GM12878 (cell line): ENCODE data around the gene LHFPL2. TPM values are rescaled to one million over a fixed set of nuclear protein-coding genes. Genes with fewer than 3 reads are reported as not detected.

Experiments used
- ATAC-seq: fragments of 200-7000 bp; cut with Tn5 transposase; 3 replicates; pipeline ENCODE4 v1.9.1; 2020; ENCODE audit warnings: mild to moderate bottlenecking, moderate library complexity
- BruUV-seq: library from RNA; stranded (reverse); fragments of 400-500 nt; replicated peaks from 2 replicates; lab custom pipeline; 2021; lab: Mats Ljungman, UMichigan
- CTCF ChIA-PET: fragments of 300-600 bp; sonication (Branson Sonifier 250); formaldehyde crosslinking; extraction: SDS; loops from one replicate; lab custom pipeline; 2021; ENCODE audit warnings: inconsistent platforms; lab: Yijun Ruan, JAX
- POLR2A ChIA-PET: fragments of 350-600 bp; formaldehyde crosslinking; extraction: SDS; loops from one replicate; lab custom pipeline; 2021; ENCODE audit warnings: inconsistent platforms; lab: Charles Lee
- RAD21 ChIA-PET: fragments of 300-600 bp; sonication (Branson Sonifier 250); formaldehyde crosslinking; loops from one replicate; lab custom pipeline; 2023; ENCODE audit warnings: antibody characterized with exemption; ENCODE audit not compliant: unreplicated experiment; lab: Charles Lee
- SMC1A ChIA-PET: fragments of 300-600 bp; sonication (Branson Sonifier 250); formaldehyde crosslinking; loops from one replicate; lab custom pipeline; 2023; ENCODE audit not compliant: unreplicated experiment, uncharacterized antibody; lab: Charles Lee
- DNase-seq: peaks from one replicate; pipeline ENCODE4 v3.0.0-alpha.2; 2011; ENCODE audit warnings: low read depth, low spot score
- FAIRE-seq: peaks from 3 replicates; lab custom pipeline; 2011; peaks lifted over from hg19 to GRCh38; lab: Jason Lieb, UNC
- H2AFZ ChIP-seq: 2 replicates; pipeline ENCODE4 v1.6.0; 2011; ENCODE audit warnings: low read depth, low read length, control low read depth; ENCODE audit not compliant: control insufficient read depth
- H3K27ac ChIP-seq: 2 replicates; pipeline ENCODE4 v1.5.1; 2011; ENCODE audit warnings: control low read depth; ENCODE audit not compliant: control insufficient read depth, insufficient read depth
- H3K27me3 ChIP-seq, 2 experiments: replicated peaks in 1 of 2; 2 replicates each; pipeline versions ENCODE4 v1.6.0 to v1.6.1; 2011; ENCODE audit warnings: low read length in 1 of 2; ENCODE audit not compliant: control insufficient read depth in 2 of 2, insufficient read depth in 2 of 2
- H3K36me3 ChIP-seq, 2 experiments: 2 replicates each; pipeline ENCODE4 v1.5.1; 2011; ENCODE audit warnings: low read length in 1 of 2; ENCODE audit not compliant: control insufficient read depth in 2 of 2, insufficient read depth in 2 of 2
- H3K4me1 ChIP-seq: 2 replicates; pipeline ENCODE4 v1.6.1; 2011; ENCODE audit warnings: mild to moderate bottlenecking, low read length, moderate library complexity, mixed read lengths; ENCODE audit not compliant: control insufficient read depth, insufficient read depth
- H3K4me2 ChIP-seq: 2 replicates; pipeline ENCODE4 v1.6.0; 2011; ENCODE audit warnings: control low read depth; ENCODE audit not compliant: control insufficient read depth, insufficient read depth
- H3K4me3 ChIP-seq: fragments of 200-600 bp; sonication (generic); 2 replicates; pipeline ENCODE4 v1.5.1; 2016
- H3K79me2 ChIP-seq: 2 replicates; pipeline ENCODE4 v1.6.0; 2011; ENCODE audit warnings: low read length; ENCODE audit not compliant: control insufficient read depth, insufficient read depth
- H3K9ac ChIP-seq: 2 replicates; pipeline ENCODE4 v1.8.0; 2011; ENCODE audit warnings: low read length, control low read depth, mixed read lengths; ENCODE audit not compliant: control insufficient read depth, insufficient read depth
- H3K9me3 ChIP-seq: replicated peaks from 3 replicates; pipeline ENCODE4 v1.5.1; 2011; ENCODE audit warnings: mild to moderate bottlenecking, low read length; ENCODE audit not compliant: control insufficient read depth, insufficient read depth
- H4K20me1 ChIP-seq: 2 replicates; pipeline ENCODE4 v1.6.0; 2011; ENCODE audit not compliant: control insufficient read depth, insufficient read depth
- BACH1 ChIP-seq: fragments of 450-650 bp; IDR thresholded peaks from 2 replicates; pipeline ENCODE4 v1.6.1; 2017; ENCODE audit warnings: mild to moderate bottlenecking, borderline replicate concordance
- GATAD2B ChIP-seq: fragments of 450-650 bp; conservative IDR thresholded peaks from 2 replicates; pipeline ENCODE4 v1.6.1; 2017; ENCODE audit warnings: low read depth, mild to moderate bottlenecking, moderate library complexity
- IRF3 ChIP-seq: fragments of 450-650 bp; IDR thresholded peaks from 2 replicates; pipeline ENCODE4 v1.6.1; 2014; ENCODE audit warnings: mild to moderate bottlenecking
- IRF4 ChIP-seq: IDR thresholded peaks from 2 replicates; pipeline ENCODE4 v1.6.1; 2011; ENCODE audit warnings: low read depth, low read length
- MTA3 ChIP-seq: IDR thresholded peaks from 2 replicates; pipeline ENCODE4 v1.6.1; 2012; ENCODE audit warnings: low read length, inconsistent platforms, borderline replicate concordance
- NBN ChIP-seq: fragments of 450-650 bp; IDR thresholded peaks from 2 replicates; pipeline ENCODE4 v1.6.1; 2016
- NFIC ChIP-seq: IDR thresholded peaks from 2 replicates; pipeline ENCODE4 v1.6.1; 2012; ENCODE audit warnings: low read depth, mild to moderate bottlenecking, inconsistent platforms, low read length, moderate library complexity
- SMARCA5 ChIP-seq: fragments of 450-650 bp; IDR thresholded peaks from 2 replicates; pipeline ENCODE4 v1.6.1; 2017; ENCODE audit warnings: mild to moderate bottlenecking
- SREBF1 ChIP-seq: IDR thresholded peaks from 2 replicates; pipeline ENCODE4 v1.6.1; 2012; ENCODE audit warnings: mild to moderate bottlenecking, low read length
- TCF12 ChIP-seq: IDR thresholded peaks from 2 replicates; pipeline ENCODE4 v1.6.1; 2011; ENCODE audit warnings: low read depth, mild to moderate bottlenecking, low read length
- WGBS: methylation state at CpG from one replicate; pipeline ENCODE4 v1.1.6; 2016; ENCODE audit warnings: low lambda C conversion rate; ENCODE audit not compliant: insufficient replicate concordance, insufficient coverage; ENCODE audit errors: missing lambda C conversion rate; 5-methylcytosine and 5-hydroxymethylcytosine counted together
- in situ Hi-C: fragments of 300-500 bp; cut with MboI; formaldehyde crosslinking; loops from 9 replicates; pipeline ENCODE4 v1.14.3; 2018; ENCODE audit warnings: mixed read lengths
- intact Hi-C: fragments of 100-400 bp; cut with micrococcal nuclease; formaldehyde crosslinking; loops from one replicate; pipeline ENCODE4 v1.14.2; 2022; ENCODE audit not compliant: unreplicated experiment
- polyA plus RNA-seq, 11 experiments: library from polyadenylated mRNA; depleted of rRNA in 4 of 11; unstranded in 6 of 11; stranded (reverse) in 5 of 11; fragments of >200 nt; fragmentation: Nextera tagmentation in 4 of 11; fragmentation: Illumina TruSeq in 1 of 11; extraction: Ambion mirVana in 4 of 11; extraction: Trizol in 1 of 11; gene quantifications; 1 replicate in 1 of 11; 2 replicates in 10 of 11; pipeline versions ENCODE4 v1.2.1 to v1.2.3, GENCODE V29; 2011 to 2016; ENCODE audit warnings: inconsistent platforms in 2 of 11, missing spikeins in 2 of 11, low read depth in 1 of 11
- total RNA-seq, 4 experiments: library from RNA; depleted of rRNA in 3 of 4; stranded (reverse); fragments of >200 nt in 3 of 4; fragmentation: Illumina TruSeq in 1 of 4; extraction: Trizol in 1 of 4; gene quantifications; 2 replicates each; pipeline versions ENCODE4 v1.2.1 to v1.2.3, GENCODE V29; 2013 to 2021

Gene LHFPL2
- total and polyA plus RNA-seq, 10 of the 15 experiments (the other 5 are each of a cell fraction or from before 2014, with no cell fraction given), result 4.1 to 21.8 (median 12.5) TPM

- ATAC-seq, result no peak
- CTCF ChIA-PET, result interaction anchor here (0.6 kb wide), 1 partner anchor 25 kb away, joined by 4 read pairs; no protein-coding TSS in a partner anchor
- Histone ChIP-seq H3K9ac (no peak overlapping the region), H3K27ac (no peak overlapping the region), H3K4me1 (peaks cover 27% of the 10 kb centered on the region), H2AFZ (no peak overlapping the region)
- BruUV-seq, result no TSS peak
- SMC1A ChIA-PET, result interaction anchor here (2.2 kb wide), 1 partner anchor 12 kb away, joined by 6 read pairs; no protein-coding TSS in a partner anchor
- TF ChIP-seq NFIC (no peak), SREBF1 (no peak), MTA3 (no peak), BACH1 (no peak), SMARCA5 (no peak), TCF12 (no peak), IRF4 (no peak), NBN (no peak), IRF3 (no peak), GATAD2B (no peak)
- TF ChIP-seq, all 136 proteins: peak for 0
- WGBS, result 96% methylated on average over 1 of the region's 1 CpG
- no peaks in the 10 kb centered on the region for H3K9me3 ChIP-seq
- no peaks in the 10 kb centered on the region for H4K20me1 ChIP-seq
- 0 out of 2 replicates have a peak, but pooled peaks cover 3% of the 10 kb centered on the region for H3K79me2 ChIP-seq
- H3K27me3 ChIP-seq, result no peaks in the 10 kb centered on the region
- H3K36me3 ChIP-seq, result peaks cover 0 to 4% of the 10 kb centered on the region in 2 experiments; a peak in 2 of 4 replicates
- DNase-seq, result no peak
- H3K4me3 ChIP-seq, result no peak overlapping the region
- FAIRE-seq, result no peak
- intact Hi-C loops, result no loop called here
- ChIA-PET RAD21 (no interaction called here), POLR2A (interaction anchor here (0.6 kb wide), 1 partner anchor 9 kb away, joined by 5 read pairs; no protein-coding TSS in a partner anchor)
- no peak overlapping the region for H3K4me2 ChIP-seq
- in situ Hi-C loops, result no loop called here
Observed at GRCh38 chr5:78499485-78499884, 149.1 kb downstream of the LHFPL2 start.
